Activated CD8-positive, alpha-beta memory T cell treated with anti-CD3 and anti-CD28 coated beads for 1 hour (primary cell): ENCODE results near the gene CLBA1.
"Not testable (repeated sequence)": the region's sequence is repeated elsewhere in the genome, so short reads cannot be mapped to it uniquely, and the experiment has no call there.

Experiments used
- DNase-seq, 2 donors: peaks; one replicate each; pipeline ENCODE4 v3.0.0-alpha.2; 2020; ENCODE audit warnings: low read depth in 1 of 2; ENCODE audit errors: extremely low read depth in 1 of 2

The CLBA1 gene

GRCh38 chr14:104947881-104948735 is 37.5 kb upstream of the CLBA1 start:
- DNase-seq, result not testable (repeated sequence)

DNA sequence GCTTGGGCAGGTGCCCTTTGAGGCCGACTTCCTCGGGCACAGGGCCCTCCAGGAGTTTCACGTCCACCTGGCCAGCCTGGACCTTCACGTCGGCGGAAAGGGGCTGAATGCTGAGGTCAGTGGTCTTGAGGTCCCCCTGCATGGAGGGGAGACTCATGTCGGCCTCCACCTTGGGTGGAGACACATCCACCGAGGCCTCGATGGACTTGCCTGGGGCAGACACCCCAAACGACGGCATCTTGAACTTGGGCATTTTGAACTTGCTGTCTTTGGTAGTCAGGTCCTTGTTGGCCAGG is 36.9 kb upstream of the CLBA1 start:
- no peak for DNase-seq

DNA sequence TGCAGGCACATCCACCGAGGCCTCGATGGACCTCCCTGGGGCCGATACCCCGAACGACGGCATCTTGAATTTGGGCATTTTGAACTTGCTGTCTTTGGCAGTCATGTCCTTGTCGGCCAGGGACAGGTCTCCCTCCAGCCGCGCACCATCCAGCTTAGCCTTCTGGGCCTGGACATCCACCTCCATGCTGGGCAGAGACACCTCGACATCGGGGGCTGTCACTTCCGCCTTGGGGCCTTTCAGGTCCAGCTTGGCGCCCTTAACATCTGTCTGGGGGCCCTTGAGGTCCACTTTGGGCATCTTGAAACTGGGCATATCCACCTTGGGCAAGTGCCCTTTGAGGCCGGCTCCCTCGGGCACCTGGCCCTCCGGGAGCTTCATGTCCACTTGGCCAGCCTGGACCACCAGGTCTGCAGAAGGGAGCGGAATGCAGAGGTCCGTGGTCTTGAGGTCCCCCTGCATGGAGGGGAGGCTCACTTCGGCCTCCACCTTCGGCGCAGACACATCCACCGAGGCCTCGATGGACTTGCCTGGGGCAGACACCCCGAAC is 36.1 kb upstream of the CLBA1 start:
- not testable (repeated sequence) for DNase-seq

DNA sequence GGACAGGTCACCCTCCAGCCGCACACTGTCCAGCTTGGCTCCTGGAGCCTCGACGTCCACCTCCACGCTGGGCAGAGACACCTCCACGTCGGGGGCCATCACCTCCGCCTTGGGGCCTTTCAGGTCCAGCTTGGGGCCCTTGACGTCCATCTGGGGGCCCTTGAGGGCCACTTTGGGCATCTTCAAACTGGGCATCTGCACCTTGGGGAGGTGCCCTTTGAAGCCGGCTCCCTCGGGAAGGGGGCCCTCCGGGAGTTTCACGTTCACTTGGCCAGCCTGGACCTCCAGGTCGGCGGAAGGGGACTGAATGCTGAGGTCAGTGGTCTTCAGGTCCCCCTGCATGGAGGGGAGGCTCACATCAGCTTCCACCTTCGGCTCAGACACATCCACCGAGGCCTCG is 35.6 kb upstream of the CLBA1 start:
- no peak for DNase-seq

- not testable (repeated sequence) for DNase-seq
Measured at GRCh38 chr14:104950701-104951100, 34.9 kb upstream of the CLBA1 start.

- DNase-seq, result not testable (repeated sequence)
Measured at GRCh38 chr14:104951863-104952657, 33.5 kb upstream of the CLBA1 start.

DNA sequence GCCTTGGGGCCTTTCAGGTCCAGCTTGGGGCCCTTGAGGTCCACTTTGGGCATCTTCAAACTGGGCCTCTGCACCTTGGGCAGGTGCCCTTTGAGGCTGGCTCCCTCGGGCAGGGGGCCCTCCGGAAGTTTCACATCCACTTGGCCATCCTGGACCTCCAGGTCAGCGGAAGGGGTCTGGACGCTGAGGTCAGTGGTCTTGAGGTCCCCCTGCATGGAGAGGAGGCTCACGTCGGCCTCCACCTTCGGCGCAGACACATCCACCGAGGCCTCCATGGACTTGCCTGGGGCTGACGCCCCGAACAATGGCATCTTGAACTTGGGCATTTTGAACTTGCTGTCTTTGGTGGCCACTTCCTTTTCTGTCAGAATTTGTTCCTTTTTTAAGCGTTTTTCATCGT is 32.5 kb upstream of the CLBA1 start:
- DNase-seq, result no peak

DNA sequence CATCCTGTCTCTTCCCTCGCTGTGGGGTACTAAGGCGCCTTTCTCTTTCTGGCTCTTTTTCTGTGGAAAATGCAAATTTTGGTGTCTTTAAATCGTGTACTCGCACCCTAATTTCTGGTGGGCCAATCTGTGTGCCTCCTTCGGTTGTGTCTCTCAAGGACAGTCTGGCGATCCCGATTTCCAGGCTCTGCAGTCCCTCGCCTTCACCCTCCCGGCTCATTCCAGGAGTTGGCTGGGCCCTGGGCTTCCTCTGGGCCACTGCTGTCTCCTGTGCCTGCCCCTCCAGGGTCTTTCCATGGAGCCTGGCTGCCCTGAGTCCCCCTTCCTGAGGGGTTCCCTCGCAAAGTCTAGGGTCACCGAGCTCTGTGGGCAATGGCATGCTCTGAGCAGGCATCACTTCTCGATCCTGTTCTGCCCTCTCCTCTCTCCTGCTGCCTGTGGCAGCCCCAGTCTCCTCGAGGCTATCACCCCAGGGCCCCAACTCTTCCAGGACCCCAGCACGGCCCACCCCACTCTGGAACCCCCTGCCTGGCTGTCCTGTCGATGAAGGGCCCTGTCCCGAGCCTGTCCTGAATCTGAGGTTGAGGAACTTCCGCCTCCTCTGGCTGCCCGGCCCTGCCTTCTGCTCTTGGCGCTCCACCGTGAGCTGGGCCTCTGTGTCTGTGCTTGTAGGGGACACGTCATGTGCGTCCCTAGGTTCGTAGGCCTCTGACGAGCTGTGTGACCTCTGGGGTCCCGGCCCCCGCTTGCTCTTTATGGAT is 31.5 kb upstream of the CLBA1 start:
- no peak for DNase-seq

GRCh38 chr14:104954746-104955395 is 30.7 kb upstream of the CLBA1 start:
- DNase-seq, result no peak

DNA sequence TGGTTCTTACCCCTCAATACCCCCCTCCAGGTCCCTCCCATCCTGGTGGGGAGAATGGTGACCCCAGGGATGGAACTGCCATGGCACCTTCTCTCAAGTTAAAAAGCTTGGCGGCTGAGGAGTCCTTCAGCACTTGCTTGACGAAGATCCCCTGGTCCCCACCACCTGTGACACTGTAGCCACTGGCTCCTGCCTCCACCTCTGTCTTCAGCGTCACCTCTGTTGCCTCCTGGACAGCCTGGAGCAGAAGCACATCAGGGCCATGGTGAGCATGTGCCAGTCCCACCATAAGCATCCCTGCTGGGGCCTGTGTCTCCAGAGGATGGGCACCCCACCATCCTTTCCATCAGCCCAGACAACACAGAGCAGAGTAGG is 30.2 kb upstream of the CLBA1 start:
- DNase-seq, result no peak

GRCh38 chr14:104956290-104956890 is 29.2 kb upstream of the CLBA1 start:
- DNase-seq, result no peak

DNA sequence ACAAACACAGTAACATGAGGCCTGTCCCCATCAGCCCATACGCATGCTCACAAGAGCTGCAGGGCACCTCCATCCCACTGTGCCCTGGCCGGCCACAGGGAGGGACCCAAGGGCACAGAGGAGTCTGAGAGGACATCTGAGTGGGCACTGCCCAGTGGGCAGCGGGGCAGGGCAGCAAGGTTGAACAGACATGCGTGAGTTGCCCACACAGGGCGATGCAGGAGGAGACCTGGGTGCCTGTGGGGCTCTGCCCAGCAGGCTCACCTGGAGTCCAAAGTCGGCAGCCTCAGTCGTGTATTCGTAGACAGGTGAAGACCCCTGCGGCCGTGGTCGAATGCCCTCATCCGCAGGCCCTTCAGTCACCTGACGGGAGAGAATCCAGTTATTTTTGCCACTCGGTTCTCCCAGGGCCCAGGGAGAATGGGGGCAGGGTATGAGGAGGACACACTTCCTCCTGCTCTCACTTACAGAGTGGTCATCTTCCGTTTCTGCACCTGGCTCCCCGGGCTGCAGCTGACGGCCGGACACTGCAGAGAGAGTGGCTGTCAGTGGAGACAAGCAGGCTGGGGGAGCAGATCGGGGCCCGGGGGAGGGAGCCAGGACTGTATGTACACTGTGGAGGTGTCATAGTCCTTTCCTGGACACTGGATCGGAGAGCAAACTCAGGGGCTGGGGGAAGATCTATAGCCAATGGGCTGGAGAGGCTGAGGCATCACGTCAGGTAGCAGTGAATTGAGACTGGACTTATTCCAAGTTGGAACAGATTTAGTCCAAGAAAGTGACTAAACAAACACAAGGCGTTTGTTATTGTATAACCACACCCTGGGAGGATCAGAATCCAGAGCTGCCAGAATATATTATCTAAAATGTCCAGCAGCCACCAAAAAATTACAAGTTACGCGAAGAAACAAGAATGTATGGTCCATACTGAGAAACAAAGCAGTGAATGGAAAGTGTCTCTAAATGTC is 28.2 kb upstream of the CLBA1 start:
- DNase-seq, result no peak

DNA sequence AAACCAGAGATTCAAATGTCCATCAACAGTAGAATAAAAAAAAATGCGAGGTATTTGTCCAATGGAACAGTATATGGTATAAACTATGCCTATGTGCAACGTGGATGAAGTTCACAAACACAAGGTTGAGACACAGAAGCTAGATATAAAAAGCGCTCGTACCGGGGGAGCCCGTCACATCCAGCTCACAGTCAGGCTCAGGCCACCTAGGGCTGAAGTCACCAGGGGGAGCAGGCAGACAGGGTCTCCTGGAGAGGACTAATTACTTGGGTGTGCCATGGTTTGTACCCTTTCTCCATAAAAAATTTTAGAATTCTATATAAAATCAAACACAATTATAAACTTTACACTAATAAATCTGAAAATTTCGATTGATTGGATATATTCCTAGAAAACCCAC is 21.0 kb upstream of the CLBA1 start:
- DNase-seq, result no peak

DNA sequence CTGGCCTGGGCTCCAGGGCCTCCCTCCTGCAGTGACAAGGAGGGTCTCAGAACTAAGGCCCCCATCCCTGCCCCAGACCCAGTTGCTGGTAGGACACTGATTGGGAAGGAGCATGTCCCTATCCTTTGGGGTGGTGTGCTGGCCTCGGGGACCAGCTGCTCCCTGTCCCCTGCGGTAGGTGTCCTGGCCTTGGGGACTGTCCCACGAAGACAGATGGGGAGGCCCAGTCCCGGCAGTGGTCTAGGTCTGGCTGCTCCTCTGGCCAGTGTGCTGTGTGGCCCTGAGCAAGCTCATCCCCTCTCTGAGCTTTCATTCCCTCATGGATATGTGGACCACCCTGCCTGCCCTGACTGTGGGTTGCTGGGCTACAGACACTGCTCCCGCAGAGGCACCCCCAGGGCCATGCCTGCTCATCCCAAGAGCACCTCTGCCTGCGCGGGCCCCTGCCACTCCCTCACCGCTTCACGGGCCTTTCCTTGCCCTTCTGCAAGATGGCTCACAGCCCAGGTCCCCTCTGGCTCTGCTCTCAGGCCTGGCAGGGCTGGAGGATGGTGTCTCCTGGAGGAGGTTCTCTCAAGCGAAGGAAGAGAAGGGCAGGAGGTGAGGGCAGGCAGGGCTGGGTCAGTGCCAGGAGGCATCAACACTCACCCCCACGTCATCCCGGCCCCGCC is 19.9 kb upstream of the CLBA1 start:
- no peak for DNase-seq

DNA sequence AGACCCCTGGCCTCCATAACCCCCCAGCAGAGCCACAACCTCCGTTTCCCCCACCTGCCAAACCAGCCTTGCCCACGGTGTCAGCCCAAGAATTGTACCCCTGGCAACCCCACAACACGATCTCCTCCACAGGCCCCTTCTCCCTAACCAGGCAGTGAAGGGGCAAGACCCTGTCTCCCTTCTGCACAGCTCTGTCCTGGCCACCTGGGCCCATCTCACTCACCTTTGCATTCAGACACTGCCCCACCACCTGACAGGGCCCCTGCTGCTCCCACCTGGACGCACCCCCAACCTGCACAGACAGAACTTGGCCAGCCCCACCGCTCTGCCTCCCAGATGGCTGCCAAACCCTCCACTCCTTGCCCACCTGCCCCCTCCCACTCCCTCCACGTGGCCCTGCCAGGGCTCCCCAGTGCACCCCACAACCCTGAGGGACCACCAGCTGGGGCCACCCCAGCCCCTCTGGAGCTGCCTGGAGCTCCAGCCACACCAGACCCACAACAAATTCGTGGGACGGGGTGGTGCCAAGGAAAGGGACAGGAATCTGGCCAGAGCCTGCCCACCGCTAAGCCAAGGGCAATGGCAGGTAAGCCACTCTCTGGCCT is 19.2 kb upstream of the CLBA1 start:
- DNase-seq, result no peak

- no peak for DNase-seq
Measured at GRCh38 chr14:104966981-104967385, 18.6 kb upstream of the CLBA1 start.

- DNase-seq, result no peak
Measured at GRCh38 chr14:104967386-104968152, 18.0 kb upstream of the CLBA1 start.

- no peak for DNase-seq
Measured at GRCh38 chr14:104968153-104968527, 17.4 kb upstream of the CLBA1 start.
